ENCODE measurements around the gene P2RY2. TPM values are rescaled to one million over a fixed set of nuclear protein-coding genes. Genes with fewer than 3 reads are reported as not detected.
A peak's percentile ranks its signal among the peaks of the same experiment; 100 is the strongest.

Gene P2RY2
- total RNA-seq, 1 donor from 2014 or later: 12.3 TPM

DNA sequence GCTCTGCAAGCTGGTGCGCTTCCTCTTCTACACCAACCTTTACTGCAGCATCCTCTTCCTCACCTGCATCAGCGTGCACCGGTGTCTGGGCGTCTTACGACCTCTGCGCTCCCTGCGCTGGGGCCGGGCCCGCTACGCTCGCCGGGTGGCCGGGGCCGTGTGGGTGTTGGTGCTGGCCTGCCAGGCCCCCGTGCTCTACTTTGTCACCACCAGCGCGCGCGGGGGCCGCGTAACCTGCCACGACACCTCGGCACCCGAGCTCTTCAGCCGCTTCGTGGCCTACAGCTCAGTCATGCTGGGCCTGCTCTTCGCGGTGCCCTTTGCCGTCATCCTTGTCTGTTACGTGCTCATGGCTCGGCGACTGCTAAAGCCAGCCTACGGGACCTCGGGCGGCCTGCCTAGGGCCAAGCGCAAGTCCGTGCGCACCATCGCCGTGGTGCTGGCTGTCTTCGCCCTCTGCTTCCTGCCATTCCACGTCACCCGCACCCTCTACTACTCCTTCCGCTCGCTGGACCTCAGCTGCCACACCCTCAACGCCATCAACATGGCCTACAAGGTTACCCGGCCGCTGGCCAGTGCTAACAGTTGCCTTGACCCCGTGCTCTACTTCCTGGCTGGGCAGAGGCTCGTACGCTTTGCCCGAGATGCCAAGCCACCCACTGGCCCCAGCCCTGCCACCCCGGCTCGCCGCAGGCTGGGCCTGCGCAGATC is 16.5 kb downstream of the P2RY2 start:
- intact Hi-C loops (cut with DNase I): loop anchor here (5.0 kb wide), 1 partner anchor 47 kb away; no protein-coding TSS in a partner anchor
- peak; percentile 45 for DNase-seq (ENCODE audit: low spot score)
- ATAC-seq: no peak

GRCh38 chr11:73235236-73235786 is 17.2 kb downstream of the P2RY2 start:
- DNase-seq (ENCODE audit: low spot score) (no peak), ATAC-seq (no peak)
- intact Hi-C loops (cut with DNase I): loop anchor here (5.0 kb wide), 1 partner anchor 48 kb away; no protein-coding TSS in a partner anchor

GRCh38 chr11:73236205-73236765 is 18.2 kb downstream of the P2RY2 start:
- intact Hi-C loops (cut with DNase I): loop anchor here (5.0 kb wide), 1 partner anchor 49 kb away; no protein-coding TSS in a partner anchor
- no peak for DNase-seq (ENCODE audit: low spot score)
- ATAC-seq: no peak

DNA sequence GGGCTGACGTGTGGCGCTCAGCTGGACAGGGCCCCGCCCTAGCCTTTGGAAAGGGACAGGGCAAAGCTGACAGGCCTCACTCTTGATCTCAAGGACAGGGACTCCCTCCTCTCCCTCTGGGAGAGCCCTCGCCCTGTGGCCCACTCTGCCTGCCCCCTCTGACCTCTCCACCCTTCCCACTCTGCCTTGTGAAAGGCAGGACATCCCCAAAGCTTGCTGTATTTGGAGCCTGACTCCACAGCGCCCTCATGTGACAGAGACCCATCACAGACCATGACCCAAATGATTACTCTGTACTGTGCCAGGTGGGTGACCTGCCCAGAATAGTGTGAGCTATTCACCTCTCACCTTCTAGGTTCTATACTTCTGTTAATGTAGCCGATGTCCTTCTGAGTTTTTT is 18.8 kb downstream of the P2RY2 start:
- intact Hi-C loops (cut with DNase I): loop anchor here (5.0 kb wide), 1 partner anchor 50 kb away; no protein-coding TSS in a partner anchor
- DNase-seq (ENCODE audit: low spot score): no peak
- peak; percentile 29 for ATAC-seq

- intact Hi-C loops (cut with DNase I): loop anchor here (5.0 kb wide), 1 partner anchor 50 kb away; no protein-coding TSS in a partner anchor
- ATAC-seq: no peak
- DNase-seq (ENCODE audit: low spot score): no peak
Measured at GRCh38 chr11:73237471-73238290, 19.6 kb downstream of the P2RY2 start.

DNA sequence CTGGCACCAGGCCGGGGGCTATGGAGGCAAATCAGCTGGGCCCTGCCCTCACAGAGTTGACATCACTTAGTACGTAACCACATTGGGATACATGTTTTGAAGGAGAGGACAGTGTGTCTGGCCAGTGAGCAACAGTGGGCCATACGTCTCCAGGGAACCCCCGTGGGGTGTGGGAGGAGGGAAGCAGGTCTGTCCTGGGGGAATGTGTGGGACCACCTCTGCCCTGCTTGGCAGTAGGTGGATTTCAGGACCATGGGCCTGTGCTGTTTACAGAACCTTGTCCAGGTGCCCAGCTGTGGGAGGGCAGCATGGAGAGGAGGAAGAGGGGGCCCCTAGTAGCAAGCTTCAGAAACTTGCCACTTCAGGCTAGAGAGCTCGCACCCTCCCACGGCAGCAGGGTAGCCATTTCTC is 21.0 kb downstream of the P2RY2 start:
- ATAC-seq (no peak), DNase-seq (ENCODE audit: low spot score) (no peak)
- intact Hi-C loops (cut with DNase I): loop anchor here (5.0 kb wide), 1 partner anchor 52 kb away; no protein-coding TSS in a partner anchor

DNA sequence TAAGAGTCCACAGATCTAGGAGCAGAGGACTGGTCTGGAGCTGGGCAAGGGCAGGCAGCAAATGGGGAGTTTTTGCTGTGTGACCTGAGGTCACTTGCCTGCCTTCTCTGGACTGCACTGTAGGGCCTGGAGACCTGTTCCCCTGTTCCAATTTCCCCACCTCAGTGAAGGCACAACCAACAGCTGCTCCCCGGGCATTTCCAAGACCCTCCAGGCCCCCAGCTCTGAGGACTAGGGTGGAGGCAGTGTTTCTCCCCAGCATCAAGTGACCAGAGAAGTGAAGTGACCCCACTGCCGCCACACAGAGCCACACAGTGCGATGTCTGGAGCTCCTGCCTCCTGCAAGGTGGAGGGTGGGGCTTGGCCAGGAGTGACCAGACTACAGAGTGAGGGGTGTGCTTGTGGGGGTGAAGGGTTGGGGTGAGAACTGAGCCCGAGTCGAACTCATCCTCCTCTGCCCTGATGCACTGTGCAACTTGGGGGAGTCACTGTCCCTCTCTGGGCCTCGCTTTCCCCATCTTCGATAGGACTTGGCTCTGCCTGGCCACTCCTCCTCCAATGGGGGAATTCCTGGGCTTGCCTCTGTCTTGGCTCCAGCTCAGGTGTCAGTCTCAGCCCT is 21.6 kb downstream of the P2RY2 start:
- intact Hi-C loops (cut with DNase I): loop anchor here (5.0 to 10.0 kb wide), 2 partner anchors 52 to 405 kb away; no protein-coding TSS in a partner anchor
- ATAC-seq: no peak
- no peak for DNase-seq (ENCODE audit: low spot score)

DNA sequence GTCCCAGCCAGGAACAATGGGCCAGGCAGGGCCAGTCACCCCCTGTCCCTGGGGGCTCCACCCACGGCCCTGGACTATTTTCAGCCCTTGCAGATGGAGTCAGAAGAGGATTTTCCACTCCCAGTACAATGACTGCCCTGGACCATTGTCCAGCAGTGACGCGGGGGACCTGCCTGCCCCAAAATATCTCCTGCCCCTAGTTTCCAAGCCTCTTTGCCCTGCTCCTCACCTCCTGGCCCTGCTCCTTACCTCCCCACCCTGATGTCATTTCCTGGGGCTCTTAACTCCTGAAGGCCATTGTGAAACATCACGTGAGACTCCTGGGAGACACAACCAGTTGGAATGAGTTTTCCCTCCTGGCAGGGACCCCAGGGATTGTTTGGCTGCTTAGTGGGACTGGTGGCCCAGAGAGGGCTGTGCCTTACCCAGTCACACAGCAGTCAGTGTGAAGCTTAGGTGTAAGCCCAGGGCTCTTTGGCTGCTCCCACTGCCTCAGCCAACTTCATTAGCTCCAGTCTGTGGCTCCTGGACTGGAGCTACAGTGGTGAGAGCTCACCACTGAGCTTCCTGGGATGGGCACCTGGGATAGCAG is 22.2 kb downstream of the P2RY2 start:
- intact Hi-C loops (cut with DNase I): loop anchor here (10.0 kb wide), 1 partner anchor 405 kb away; no protein-coding TSS in a partner anchor
- peak; percentile 64 for DNase-seq (ENCODE audit: low spot score)
- peak; percentile 22 for ATAC-seq

GRCh38 chr11:73241300-73241699 is 23.2 kb downstream of the P2RY2 start:
- DNase-seq (ENCODE audit: low spot score) (no peak), ATAC-seq (no peak)
- intact Hi-C loops (cut with DNase I): loop anchor here (10.0 kb wide), 1 partner anchor 406 kb away; no protein-coding TSS in a partner anchor

DNA sequence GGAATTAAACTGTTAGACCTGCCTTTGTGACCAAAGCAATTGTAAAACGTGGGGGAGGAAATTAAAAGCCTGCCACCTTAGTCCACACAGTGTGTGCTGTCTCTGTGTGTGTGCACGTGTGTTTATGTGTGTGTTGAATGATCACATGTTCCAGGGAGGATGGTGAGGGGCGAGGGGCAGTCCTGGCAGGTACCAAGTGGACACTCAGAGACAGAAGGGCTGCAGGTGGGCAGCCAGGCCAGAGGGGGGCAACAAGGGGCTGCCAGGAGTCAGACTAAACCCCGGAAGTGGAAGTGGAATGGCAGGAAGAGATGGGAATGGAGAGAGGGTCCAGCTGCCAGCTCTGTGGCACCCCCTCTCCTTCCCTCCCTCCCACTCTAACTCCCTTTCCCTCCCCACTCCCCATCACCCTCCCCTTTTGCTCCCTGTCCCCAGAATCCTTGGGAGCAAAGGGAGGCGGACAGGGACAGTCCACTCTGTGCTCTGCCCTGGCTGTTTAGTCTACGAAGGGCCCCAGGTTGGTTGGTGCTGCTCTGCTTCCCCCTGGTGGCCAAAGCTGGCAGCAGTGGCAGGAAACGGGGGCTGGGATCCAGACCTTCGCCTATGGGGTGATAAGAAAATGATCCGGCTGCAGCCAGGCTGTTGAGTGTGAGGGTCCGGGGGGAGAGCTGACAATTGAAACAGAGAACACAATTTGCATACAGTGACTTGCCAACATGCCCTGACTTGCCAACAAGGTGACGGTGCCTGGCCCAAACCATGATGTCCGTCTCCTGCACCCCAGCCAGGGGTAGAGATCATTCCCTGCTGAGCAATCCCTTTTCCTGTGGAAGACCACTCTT is 24.4 kb downstream of the P2RY2 start:
- peak; percentile 83 for ATAC-seq
- peak; percentile 81 for DNase-seq (ENCODE audit: low spot score)

DNA sequence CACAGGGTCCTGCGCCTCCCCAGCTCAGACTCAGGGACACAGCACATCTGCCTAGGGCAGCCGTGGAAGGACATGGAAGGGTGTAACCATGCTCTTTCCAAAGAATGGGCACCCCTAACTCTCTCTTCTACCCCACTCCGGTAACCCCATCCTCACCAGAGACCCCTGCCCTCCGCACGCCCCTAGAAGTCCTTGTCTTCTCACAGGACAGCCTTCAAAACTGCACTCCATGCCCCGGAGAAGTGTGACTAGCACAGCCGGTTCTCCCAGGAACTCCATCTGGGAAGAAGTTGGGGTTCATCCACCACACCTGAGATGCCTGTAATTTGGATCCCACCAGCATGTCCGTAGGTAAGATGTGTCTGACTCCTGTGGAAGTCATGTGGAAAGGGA is 25.0 kb downstream of the P2RY2 start:
- ATAC-seq (no peak), DNase-seq (ENCODE audit: low spot score) (no peak)
- intact Hi-C loops (cut with DNase I): loop anchor here (10.0 kb wide), 1 partner anchor 408 kb away; no protein-coding TSS in a partner anchor

More for the DNA sequence above, 24.4 kb downstream of the P2RY2 start:
- intact Hi-C loops (cut with DNase I): loop anchor here (10.0 kb wide), 1 partner anchor 408 kb away; no protein-coding TSS in a partner anchor

GRCh38 chr11:73244589-73245240 is 26.6 kb downstream of the P2RY2 start:
- DNase-seq (ENCODE audit: low spot score) (no peak), ATAC-seq (no peak)
- intact Hi-C loops (cut with DNase I): loop anchor here (10.0 kb wide), 1 partner anchor 410 kb away; no protein-coding TSS in a partner anchor

DNA sequence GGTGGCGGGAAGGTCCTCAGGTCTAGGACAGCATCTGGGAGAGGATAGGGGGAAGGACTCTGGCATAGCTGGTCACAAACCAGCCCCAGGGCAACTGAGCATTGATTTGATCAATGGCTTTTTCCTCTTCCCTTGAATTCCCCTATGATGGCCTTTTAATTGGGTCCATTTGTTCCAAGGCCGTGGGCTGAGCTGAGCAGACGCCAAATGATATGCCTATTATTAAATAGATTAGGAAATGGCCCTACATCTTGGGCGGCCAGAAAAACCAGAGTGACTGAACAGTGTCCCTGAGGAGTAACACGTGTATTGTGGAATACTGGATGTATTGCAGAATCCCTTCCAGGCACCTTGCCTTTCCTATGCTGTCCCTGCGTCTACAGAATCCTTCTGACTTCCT is 27.4 kb downstream of the P2RY2 start:
- ATAC-seq: no peak
- DNase-seq (ENCODE audit: low spot score): no peak
- intact Hi-C loops (cut with DNase I): loop anchor here (10.0 kb wide), 1 partner anchor 411 kb away; no protein-coding TSS in a partner anchor

- intact Hi-C loops (cut with DNase I): loop anchor here (10.0 kb wide), 1 partner anchor 412 kb away; no protein-coding TSS in a partner anchor
- no peak for DNase-seq (ENCODE audit: low spot score)
- no peak for ATAC-seq
Measured at GRCh38 chr11:73246303-73246702, 28.2 kb downstream of the P2RY2 start.

DNA sequence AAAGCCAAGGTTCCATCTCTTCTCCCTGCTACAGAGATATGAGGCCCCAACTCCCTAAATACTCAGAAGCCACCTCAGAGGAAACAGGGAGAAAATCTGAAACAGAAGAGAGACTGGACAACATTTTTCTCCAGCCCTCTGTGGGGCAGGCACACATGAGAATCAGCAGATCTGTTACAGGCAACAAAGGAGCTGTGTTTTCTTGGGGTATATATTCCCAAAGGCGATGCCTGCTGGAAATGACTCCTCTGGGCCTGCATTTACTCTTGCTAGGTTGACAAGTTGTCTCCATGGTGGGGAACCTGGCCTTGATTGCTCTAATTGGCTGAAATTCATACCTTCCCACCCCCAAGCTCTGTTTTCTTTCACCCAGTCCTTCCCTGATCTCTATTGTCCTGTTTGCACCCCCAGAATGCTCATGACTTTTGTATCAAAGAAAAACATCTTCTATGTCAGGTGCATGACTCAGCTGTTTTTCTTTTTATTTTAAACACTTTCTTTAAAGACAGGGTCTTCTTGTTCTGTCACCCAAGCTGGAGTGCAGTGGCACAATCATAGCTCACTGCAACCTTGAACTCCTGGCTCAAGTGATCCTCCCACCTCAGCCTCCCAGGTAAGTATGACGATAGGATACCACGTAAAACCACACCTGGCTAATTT is 30.6 kb downstream of the P2RY2 start:
- DNase-seq (ENCODE audit: low spot score) (no peak), ATAC-seq (no peak)
- intact Hi-C loops (cut with DNase I): loop anchor here (10.0 kb wide), 1 partner anchor 414 kb away; no protein-coding TSS in a partner anchor

DNA sequence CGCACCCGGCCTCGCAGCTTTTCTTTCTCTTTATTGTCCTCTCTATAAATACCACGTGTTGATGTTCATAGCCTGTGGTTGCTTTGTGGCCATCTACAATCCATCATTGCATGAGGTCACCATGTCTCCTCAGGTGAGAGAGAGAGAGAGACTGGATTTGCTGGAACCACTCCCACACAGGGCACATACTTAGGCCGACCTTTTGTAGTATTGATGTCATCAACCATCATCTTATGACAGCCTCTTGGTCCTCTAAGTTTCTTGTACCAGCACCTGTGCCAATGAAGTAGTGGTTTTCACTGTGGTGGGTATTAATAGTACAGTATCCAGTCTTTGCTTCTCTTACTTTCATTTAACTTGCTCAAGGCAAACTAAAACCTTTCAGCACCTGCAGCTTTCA is 31.2 kb downstream of the P2RY2 start:
- DNase-seq (ENCODE audit: low spot score): peak; percentile 17
- no peak for ATAC-seq
- intact Hi-C loops (cut with DNase I): loop anchor here (10.0 kb wide), 1 partner anchor 415 kb away; no protein-coding TSS in a partner anchor
